ENCODE measurements around the gene GRIK5. TPM values are rescaled to one million over a fixed set of nuclear protein-coding genes. Genes with fewer than 3 reads are reported as not detected.
A peak's percentile ranks its signal among the peaks of the same experiment; 100 is the strongest.

The GRIK5 gene
- total RNA-seq, 6 experiments from 2014 or later, result 0.15 to 0.42 (median 0.17) TPM; not detected in 2

DNA sequence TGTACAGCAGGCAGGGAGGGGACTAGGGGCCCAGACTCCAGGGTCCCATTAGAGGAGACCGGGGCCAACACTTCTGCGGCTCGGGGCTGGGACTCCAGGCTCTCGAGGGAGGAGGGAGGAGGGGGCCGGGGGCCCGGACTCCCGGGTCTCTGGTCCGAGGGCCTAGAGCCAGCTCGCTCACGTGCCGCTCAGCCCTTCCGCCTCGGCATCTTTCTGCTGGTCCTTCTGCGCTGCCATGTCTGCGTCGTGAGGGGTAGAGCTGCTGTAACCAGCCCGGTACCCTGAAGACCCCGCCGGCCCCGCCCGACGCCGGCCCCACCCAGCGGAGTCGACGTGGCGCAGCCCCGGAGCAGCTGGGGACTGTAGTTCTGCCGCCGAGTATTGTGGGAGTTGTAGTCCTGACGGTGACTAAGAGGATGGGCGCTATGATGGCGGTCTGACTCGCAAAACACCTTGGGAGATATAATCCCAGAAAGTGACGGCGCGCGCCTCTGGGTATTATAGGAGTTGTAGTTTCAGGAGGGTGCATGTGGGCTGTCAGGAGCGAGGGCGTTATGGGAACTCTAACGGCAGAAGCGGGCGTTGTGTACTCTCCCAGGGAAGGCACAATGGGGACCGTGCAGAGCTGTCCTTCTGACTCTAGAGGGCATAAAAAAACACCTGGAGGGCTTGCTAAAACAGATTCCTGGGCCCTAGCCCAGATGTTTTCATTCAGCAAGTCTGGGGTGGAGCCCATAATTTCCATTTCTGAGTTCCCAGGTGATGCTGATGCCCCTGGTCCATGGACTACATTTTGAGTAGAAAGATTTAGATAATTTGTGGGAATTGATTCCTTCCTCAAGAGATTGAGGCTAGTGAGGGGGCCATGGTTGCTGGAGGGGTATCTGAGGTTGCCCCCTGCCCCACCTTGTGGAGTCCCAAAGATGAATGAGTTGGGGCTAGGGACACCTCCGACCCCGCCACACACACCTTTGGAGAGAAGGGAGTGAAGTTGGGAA is 110.7 kb downstream of the GRIK5 start, which contains the start of gene RABAC1:
Gene RABAC1, minus strand, starts transcription at position 266 of the 998 bp plus-strand sequence. Its CDS starts 29 bp downstream, at position 237.
- ATAC-seq (peak; percentile 88 to 91 (median 89)), DNase-seq (peak; percentile 90 to 93 (median 91))
- TF ChIP-seq, protein P1, sequence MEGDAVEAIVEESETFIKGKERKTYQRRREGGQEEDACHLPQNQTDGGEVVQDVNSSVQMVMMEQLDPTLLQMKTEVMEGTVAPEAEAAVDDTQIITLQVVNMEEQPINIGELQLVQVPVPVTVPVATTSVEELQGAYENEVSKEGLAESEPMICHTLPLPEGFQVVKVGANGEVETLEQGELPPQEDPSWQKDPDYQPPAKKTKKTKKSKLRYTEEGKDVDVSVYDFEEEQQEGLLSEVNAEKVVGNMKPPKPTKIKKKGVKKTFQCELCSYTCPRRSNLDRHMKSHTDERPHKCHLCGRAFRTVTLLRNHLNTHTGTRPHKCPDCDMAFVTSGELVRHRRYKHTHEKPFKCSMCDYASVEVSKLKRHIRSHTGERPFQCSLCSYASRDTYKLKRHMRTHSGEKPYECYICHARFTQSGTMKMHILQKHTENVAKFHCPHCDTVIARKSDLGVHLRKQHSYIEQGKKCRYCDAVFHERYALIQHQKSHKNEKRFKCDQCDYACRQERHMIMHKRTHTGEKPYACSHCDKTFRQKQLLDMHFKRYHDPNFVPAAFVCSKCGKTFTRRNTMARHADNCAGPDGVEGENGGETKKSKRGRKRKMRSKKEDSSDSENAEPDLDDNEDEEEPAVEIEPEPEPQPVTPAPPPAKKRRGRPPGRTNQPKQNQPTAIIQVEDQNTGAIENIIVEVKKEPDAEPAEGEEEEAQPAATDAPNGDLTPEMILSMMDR (IDR thresholded peaks at IDR 0.05), result peak in 1 of 4 donors; percentile 2
- no peak for TF ChIP-seq POLR2A (IDR thresholded peaks at IDR 0.05)
- no peaks in the 10 kb centered on the region for H3K36me3 ChIP-seq
- intact Hi-C loops (cut with DNase I), result no loop called here
- peak within 1 kb of the TSS; percentile 34 to 87 (median 81) for H3K27ac ChIP-seq
- H3K27me3 ChIP-seq, result no peaks in the 10 kb centered on the region
- peak within 1 kb of the TSS; percentile 75 to 97 (median 94) for H3K4me3 ChIP-seq
- H3K9me3 ChIP-seq, result no peaks in the 10 kb centered on the region
- WGBS (ENCODE audit: insufficient coverage, low coverage, low lambda C conversion rate, missing lambda C conversion rate), result 0% methylated on average over 6 of the region's 46 CpGs
- peaks cover 0 to 10% (median 4%) of the 10 kb centered on the region in 4 donors for H3K4me1 ChIP-seq

DNA sequence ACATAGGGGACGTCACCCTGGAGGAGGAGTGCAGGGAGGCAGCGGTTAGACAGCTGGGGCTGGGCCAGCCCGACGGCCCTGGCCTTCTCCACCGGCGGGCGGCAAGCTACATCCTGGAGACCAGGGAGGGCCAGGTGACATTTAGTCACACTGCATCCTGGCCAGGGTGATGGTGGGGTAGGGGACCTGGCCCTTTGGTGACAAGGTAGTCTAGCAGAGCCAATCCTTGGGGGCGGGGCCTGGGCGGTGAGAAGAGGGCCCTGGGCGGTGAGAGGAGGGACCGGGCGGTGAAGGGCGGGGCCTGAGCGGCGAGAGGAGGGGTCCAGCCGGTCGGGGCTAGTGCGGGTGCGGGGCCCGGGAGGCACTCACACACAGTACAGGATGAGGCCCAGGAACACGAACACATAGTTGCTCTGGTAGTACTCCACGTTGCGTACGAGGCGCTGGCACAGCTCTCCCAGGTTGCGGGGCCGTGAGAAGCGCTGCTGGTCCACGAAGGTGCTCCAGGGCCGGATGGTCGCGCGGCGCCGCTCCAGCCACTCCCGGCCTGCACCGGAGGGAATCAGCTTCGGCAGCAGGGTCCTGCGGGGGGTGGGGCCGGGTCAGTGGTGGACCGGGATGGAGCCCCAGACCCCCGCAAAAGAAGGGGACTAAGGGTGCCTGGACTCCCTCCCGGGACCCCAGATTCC is 111.5 kb downstream of the GRIK5 start:
- Histone ChIP-seq H3K4me1 (peaks cover 0 to 10% (median 4%) of the 10 kb centered on the region in 4 donors), H3K36me3 (no peaks in the 10 kb centered on the region), H3K9me3 (no peaks in the 10 kb centered on the region), H3K4me3 (peak overlapping the region; percentile 75 to 97 (median 94)), H3K27ac (peak overlapping the region; percentile 34 to 87 (median 81)), H3K27me3 (no peaks in the 10 kb centered on the region)
- peak; percentile 92 to 94 (median 93) for DNase-seq
- intact Hi-C loops (cut with DNase I), result no loop called here
- peak; percentile 51 for TF ChIP-seq POLR2A (IDR thresholded peaks at IDR 0.05)
- TF ChIP-seq, protein P1 (IDR thresholded peaks at IDR 0.05), result no peak
- ATAC-seq, result peak; percentile 87 to 91 (median 89)
- WGBS (ENCODE audit: insufficient coverage, low coverage, low lambda C conversion rate, missing lambda C conversion rate), result 0% methylated on average over 5 of the region's 43 CpGs

DNA sequence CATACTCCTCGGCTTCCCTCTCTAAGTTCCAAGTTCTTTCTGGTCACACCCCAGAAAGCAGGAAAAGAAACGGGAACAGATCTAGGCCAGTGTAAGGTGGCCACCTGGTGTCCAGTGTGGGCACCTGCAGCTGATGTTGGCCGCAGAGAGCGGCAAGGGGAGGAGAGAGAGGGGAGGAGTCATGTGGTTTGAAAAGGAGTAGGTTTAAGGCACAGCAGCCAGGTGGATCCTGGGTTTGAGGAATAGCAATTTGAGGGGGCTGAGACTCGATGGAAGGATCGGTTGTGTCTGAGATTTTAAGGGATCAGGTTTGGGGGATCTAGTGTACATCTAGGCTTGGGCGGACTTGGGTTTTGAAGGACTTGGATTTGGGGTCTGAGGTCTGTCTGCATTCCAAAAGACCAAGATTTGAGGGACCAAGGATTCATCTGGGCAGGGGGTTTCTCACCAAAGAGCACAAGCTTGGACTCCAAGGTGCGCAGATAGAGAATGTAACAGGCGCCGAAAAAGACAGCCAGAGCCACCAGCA is 112.1 kb downstream of the GRIK5 start:
- DNase-seq, result peak; percentile 71 to 80 (median 74)
- Histone ChIP-seq H3K9me3 (no peaks in the 10 kb centered on the region), H3K27me3 (no peaks in the 10 kb centered on the region), H3K27ac (peak overlapping the region in 2 of 3 donors; percentile 34 to 81), H3K4me1 (peaks cover 0 to 10% (median 4%) of the 10 kb centered on the region in 4 donors), H3K4me3 (peak overlapping the region; percentile 75 to 97 (median 94)), H3K36me3 (no peaks in the 10 kb centered on the region)
- peak; percentile 79 to 84 (median 82) for ATAC-seq
- 11% methylated on average over 7 of the region's 10 CpGs for WGBS (ENCODE audit: insufficient coverage, low coverage, low lambda C conversion rate, missing lambda C conversion rate)
- TF ChIP-seq, protein P1 (IDR thresholded peaks at IDR 0.05), result peak; percentile 77 to 91 (median 85)
- no peak for TF ChIP-seq POLR2A (IDR thresholded peaks at IDR 0.05)
- intact Hi-C loops (cut with DNase I), result no loop called here

DNA sequence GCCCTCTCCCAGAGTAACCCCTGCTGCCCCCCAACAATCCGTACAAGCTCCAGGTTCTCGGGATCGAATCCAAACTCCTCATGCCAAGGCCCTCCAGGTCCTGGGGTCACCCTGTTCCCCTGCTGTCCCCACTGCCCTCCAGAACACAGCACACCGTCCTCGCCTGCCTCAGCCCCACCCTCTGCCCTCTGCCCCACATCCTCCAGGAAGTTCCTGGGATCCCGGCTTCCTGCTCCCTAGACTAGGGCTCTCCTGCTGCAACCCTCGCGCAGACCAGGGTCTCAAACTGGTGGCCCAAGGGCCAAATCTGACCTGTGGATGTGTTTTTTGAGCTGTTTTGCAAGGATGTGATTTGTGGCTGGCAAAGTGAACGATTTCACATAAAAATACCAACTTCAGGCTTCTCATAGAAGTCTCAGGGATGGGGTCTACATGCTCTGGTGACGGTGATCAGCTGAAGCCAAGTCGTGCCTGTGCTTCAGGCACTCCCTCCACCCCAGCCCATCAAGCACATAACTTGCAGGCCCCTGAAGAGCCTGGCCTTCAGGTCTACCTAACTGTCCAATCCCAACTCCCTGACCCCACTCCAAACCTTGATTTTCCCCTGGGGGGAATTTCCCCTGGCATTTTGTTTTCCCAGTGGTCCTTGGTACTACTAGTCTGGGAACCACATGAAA is 112.7 kb downstream of the GRIK5 start:
- DNase-seq (no peak), ATAC-seq (no peak)
- H3K4me3 ChIP-seq, result no peak overlapping the region
- H3K27me3 ChIP-seq, result no peaks in the 10 kb centered on the region
- no peaks in the 10 kb centered on the region for H3K9me3 ChIP-seq
- peaks cover 0 to 10% (median 4%) of the 10 kb centered on the region in 4 donors for H3K4me1 ChIP-seq
- no peak overlapping the region for H3K27ac ChIP-seq
- intact Hi-C loops (cut with DNase I), result no loop called here
- 72% methylated on average over 7 of the region's 11 CpGs for WGBS (ENCODE audit: insufficient coverage, low coverage, low lambda C conversion rate, missing lambda C conversion rate)
- no peaks in the 10 kb centered on the region for H3K36me3 ChIP-seq
- no peak for TF ChIP-seq POLR2A (IDR thresholded peaks at IDR 0.05)
- TF ChIP-seq, protein P1 (IDR thresholded peaks at IDR 0.05), result no peak

Measured in right lobe of liver (tissue), 6 donors.